ENCODE results near the gene PMP22.

Gene PMP22

GRCh38 chr17:15273141-15273793 is 8.1 kb upstream of the PMP22 start:
- no peak for FAIRE-seq

DNA sequence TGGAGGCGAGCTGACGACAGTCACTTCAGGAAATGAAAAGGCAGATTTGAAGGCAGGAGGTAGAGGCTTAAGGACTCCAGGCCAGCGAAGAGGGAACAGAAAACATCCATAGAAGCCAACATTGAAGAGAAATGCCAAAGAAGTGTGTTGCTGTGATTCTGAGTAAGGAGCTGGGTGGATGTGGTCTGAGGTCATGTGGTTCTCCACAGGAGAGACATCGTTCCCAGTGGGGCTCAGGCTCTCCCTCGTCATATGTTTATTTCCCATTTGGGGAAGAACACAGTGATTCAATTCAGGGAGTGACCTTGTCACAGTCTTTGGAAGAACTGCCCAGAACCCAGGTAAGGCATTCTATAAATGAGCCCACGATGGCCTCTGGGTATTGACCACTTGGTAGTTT is 6.6 kb upstream of the PMP22 start:
- no peak for FAIRE-seq

DNA sequence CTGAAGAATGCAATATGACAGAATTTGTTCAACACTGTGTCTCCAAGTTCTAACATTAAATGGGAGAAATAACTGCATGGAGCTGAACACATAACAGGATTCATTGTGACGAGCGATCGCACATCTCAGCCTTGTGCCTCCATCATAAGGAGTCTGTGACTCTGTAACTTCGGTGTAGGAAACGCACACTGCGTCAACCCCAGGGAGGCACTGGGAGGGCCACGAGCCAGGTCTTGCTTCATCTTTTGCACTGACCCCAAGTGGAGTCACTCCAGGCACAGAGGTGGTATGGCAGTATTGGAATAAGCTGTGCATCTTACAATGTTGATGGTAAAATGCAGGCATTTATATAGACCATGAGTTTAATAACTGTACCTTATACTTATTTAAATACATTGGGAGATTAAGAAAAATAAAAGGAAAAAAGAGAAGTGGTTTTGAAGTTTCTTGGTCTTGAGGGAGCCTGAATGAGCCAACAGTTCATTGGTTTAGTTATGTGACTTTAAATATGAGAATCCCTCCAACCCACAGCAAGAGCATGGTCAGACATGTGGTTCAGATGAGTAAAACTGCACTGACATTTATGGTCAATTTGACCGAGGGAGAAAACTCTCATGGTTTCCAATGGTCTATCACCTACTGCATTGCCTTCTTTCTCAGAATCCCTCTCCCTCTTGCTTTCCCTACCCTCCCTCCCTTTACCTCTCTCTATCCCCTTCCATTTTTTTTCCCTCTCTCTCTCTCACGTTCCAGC is 5.7 kb upstream of the PMP22 start:
- FAIRE-seq = no peak

GRCh38 chr17:15269780-15270089 is 4.6 kb upstream of the PMP22 start:
- no peak for FAIRE-seq

DNA sequence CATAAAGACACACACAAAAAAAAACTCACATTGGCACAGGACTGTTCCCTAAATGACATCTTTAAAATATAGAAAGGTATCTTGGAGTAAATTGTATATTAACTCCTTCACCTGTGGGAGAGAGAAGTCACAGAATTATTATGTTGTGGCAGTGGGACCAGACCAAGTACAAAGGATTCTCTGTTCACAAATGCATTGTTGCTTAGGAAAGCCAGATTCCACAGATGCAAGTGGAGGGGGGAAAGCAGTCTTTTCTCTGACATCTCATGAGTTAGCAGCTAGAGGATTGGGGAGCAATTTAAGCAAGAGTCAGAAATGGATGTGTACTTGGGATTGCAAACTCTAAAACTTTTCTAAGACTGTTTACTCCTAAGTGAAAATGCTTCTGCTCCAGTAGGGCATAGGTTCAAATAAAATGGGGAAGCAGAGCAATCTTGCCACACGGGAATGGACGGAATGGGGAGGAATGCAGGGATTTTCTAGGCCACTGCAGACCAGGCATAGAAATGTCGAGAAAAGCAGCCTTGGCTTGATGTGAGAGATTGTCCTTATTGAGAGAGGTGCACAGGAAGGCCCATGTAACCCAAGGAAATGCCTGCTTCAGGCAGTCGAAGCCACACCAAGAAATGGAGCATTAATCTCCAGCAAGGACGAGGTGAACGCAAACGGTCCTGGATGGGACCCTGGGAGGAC is 4.1 kb upstream of the PMP22 start:
- no peak for FAIRE-seq

DNA sequence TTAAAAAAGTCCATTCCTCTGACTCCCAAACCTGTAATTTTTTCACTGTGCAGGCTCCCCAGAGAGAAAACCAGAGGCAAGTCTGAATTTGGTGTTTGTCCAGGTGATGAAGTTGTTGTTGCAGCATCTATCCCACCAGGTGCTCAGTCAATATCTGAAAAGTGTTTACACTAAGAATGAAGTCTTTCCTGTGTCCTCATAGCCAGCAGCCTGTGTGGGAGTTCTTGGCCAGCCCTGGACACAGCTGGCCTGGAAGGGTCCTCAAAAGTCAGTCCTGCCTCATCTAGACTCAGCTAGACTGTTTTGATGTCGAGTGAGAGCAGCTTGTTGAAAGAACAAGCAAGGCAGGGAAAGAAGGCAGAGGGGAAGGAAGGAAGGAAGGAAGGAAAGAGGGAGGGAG is 3.3 kb upstream of the PMP22 start:
- FAIRE-seq = no peak

GRCh38 chr17:15267996-15268395 is 2.9 kb upstream of the PMP22 start:
- no peak for FAIRE-seq

DNA sequence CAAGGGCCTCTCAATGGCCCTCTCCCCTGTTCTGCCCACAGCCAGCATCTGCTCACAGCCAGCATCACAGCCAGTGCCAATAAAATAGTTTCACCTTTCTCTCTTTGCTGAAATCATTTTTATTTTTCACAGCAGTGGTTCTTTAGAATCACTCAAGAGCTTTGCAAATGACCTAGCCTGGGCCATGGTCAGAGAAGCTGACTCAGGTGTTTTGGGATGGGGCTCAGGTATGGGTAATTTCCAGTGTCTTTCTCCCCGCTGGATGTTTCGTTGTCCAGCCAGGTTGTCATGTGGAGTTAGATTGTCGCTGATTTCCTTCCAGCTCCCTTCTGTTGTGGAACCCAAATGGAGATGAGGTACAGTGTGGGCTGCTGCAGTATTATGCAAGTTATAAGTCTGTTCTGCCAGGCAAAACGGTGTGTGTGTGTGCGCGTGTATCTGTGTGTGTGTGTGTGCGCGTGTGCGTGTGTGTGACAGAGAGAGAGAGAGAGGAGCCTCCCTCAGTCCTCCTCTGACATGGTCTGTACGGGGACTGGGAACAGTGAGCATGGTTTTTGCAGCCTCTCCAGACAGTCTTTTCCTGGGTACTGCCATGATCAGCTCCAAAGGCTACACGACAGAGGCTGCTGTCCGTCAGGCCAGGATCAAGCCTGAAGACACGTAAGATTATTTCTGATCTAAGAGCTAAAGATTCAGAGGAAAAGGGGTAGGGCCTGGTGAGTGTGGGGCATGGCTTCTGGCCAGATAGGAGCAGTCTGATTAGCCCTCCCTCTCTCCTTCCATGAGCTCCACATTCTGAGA is 1.4 kb upstream of the PMP22 start:
- FAIRE-seq = no peak

DNA sequence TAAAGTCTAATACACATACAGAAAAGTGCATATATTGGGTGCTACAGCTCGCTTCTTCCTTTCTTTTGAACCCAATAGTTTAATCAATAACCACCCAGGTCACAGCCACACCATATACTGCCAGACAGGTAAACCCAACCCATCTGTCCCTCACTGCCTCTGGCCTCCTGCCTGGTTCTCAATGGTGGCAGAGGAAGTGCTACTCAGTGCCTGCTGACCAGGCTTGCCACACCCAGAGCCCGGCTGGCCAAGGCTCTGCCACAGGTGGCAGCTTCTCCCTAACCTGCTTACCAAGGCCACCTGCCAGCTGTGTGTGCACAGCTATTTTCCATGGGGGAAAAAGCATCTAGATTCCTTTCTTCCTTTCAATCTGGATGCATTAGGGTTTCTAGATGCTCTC is 584 bp downstream of the PMP22 start:
- no peak for FAIRE-seq

DNA sequence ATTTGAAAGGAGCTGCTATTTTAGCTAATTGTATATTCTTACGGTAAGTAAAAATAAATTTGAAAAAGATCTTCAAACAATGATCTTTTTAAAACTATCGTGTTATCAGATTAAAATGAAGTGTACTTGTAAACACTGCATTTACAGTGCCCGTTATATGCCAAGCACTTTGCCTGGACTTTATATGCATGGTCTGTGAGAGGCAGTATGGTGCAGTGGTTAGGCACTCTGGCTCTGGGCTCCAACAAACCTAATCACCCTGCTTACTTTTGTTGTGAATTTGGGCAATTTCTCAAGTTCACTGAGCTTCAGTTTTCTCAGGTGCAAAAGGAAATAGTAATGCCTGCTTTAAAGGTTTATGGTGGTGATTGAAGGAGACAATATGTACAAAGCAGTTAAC is 1.4 kb downstream of the PMP22 start:
- no peak for FAIRE-seq

DNA sequence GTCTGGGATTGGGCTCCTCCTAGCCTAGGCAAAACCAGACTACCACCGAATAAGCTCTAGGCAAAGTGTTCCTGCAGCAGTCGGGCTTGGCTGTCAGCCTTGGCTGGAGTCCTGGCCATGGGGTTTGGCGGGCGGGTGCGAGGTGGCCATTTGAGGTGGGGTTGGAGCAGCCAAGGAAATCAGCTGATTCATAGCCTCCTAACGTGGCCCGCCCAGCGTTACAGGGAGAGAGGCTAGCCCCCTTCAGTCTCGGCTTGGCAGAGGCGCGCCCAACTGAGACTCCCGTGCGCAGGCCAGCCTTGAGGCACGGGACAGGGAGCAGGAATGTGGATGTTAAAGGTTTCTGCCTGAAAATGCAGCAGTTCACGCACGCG is 1.9 kb downstream of the PMP22 start:
- no peak for FAIRE-seq

DNA sequence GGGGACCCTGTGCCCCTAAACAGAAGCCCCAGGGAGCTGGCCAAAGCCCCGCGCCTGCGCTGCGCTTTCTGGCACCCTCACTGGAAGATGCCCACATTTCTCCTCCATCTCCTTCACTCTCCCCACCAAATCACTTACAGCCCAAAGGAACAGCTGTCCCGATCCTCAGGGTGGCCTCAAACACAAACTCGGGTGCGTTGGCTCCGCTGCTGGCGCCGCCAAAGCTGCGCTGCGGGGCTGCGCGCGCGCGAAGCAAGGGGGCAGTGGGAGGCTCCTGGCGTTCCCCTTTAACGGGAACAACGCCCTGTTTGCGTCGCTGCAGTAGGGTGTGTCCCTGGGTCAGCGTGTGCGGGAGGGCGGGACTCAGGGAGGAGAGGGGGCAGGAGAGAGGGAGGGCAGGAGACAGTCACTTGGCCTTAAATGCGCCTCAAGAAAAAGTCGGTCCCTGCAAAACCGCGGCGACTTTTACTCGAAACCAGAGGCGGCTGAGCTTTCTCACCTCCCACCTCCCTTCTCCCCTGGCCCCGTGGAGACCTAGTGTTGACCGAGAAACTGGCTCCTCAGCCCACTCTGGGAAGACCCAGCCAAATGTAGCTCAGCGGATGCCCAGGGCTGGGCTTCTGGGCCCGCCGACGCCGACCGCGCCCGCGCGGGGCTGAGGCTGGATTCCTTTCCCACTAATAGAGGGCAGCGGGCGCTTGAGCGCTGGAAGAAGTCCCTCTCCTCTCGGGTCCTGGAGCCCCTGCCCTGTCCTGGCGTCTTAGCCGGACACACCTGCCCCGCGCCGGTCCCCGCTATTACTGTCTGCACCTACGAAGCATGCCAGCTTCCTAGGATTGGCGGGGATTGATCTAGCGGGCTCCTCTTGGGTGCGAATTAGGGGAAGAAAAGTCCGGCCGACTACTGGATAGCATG is 2.6 kb downstream of the PMP22 start:
- FAIRE-seq = no peak

DNA sequence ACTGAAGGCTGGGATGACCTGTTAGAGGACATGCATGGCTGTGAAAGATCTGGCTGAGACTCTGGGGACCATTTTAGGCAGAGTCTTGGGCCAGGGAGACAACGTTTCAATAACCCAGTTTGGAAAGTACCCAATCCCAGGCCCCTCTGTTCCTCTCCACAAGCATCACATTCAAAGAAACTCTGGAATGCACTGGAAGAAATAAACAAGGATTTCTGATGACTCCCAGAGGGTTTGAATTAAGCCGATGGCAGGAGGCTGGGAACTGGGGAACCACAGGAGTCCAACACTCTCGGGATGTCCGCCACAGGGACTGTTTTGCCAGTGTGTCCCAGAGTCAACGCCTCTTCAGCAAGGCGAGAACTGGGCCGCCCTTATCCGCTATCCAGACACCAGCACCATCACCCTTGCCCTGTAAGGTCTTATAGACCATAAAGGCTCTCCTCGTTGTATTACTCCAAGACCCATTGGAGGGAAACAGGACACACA is 3.3 kb downstream of the PMP22 start:
- no peak for FAIRE-seq

GRCh38 chr17:15261258-15261801 is 3.8 kb downstream of the PMP22 start:
- FAIRE-seq = no peak

GRCh38 chr17:15260376-15261257 is 4.5 kb downstream of the PMP22 start:
- no peak for FAIRE-seq

DNA sequence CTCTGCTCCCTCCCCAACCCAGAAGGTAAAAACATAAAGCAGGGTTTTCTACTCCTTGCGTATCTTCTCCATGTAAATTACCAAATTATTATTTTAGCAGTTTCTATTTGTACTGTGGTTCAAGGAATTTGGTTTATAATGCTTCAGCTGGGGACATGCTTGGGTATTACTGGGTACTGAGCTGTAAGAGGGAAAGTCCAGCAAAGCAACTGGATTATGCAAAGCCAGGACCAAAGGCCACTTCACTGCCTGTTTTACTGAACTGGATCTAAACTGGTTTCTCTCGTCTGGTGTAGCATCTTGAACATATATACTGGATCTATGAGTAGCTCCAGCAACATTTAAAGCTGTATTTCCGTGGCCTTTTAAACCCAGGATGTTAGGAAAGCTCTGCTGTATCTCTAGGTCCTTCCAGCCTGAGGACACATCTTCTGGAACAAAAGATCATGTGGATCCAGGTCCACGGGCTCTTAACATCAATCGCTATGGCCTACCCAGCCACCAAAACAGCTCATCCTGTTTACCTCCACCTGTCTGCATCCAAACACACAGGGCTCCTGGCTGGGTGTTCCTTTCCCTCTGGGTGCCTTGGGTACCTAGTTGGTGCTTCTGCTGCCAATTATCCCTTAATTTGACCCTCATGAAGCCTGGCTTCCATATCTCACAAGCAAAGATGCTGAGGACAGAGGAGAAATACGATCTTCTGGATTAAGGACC is 7.2 kb downstream of the PMP22 start:
- no peak for FAIRE-seq

DNA sequence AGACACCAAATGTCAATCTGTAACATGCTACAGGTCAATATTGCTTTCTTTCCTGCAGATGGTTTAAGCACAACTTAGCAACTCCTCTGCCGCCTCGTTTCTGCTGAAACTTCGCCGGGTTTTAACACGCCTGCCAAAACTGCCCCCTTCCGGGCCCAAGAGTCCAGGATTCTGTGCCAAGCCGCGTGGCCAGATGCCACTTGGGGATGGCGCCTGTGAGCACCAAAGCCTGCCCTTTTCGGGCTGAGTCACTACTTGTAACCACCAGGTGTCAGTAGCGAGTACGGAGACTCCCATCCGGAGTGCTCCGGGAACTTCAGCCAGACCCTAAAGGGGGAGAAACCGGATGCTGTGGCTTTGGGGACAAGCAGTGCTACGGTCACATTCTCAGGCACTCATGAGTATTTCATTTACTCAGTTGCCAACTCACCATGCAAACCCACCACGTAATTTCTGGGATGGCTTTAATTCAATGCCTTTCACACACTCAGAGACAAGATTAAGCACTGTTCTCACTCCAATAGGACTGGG is 7.8 kb downstream of the PMP22 start:
- FAIRE-seq = no peak

- FAIRE-seq = no peak
Measured at GRCh38 chr17:15256689-15257088, 8.4 kb downstream of the PMP22 start.

DNA sequence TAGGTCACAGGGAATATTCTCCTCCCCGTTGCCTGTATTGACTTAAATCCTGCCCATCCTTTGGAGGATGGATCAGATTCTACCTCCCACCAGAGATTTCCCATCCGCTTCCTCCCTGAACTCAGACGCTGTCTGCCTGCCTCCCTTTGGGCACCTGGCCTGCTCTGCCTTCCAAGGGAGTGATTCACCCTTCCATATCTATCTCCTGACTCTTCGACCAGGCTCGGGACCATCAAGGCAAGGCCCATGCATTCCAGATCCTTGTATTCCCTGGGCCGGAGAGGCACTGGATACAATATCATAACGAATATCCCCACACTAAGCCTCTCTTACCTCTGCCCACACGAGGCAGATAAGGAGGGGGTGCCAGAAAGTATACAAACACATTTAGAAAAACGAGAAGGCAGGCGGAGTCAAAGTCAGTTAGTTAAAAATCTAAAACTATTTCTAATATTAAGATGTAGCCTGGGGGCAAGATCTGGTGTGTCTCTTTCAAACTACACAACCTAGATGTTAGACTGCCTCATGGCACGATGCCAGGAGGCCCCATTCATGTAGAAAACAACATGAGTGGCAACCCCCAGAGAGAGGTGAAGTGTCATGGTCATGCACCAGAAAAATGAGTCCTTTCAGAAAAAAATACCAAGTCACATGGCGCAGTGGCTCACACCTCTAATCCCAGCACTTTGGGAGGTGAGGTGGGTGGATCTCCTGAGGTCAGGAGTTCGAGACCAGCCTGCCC is 9.2 kb downstream of the PMP22 start:
- FAIRE-seq = no peak
